ENCODE measurements around the gene SPARC.

GRCh38 chr5:151657114-151657513 is 29.6 kb downstream of the SPARC start:
- TF ChIP-seq GATA2 (IDR thresholded peaks at IDR 0.05; ENCODE audit: low read depth, low read length) (no peak), GATA3 (IDR thresholded peaks at IDR 0.05; ENCODE audit: low read depth, low read length) (no peak)

Measured in SH-SY5Y (cell line).